NCI-H345 (cell line): Measurements from ENCODE around the gene SYNDIG1L.
"Not testable (repeated sequence)": the region's sequence is repeated elsewhere in the genome, so short reads cannot be mapped to it uniquely, and the experiment has no call there.

ENCODE experiments used
- DNase-seq: peaks from one replicate; lab custom pipeline; 2025; lab: John Stamatoyannopoulos, UW

SYNDIG1L gene

GRCh38 chr14:74426202-74426582 lies at the start of gene SYNDIG1L:
SYNDIG1L (minus strand) TSS chr14:74426210; CDS start chr14:74409744, 16,466 bp downstream.
- no peak for DNase-seq

- no peak for DNase-seq
Measured at GRCh38 chr14:74475678-74476077, 49.7 kb upstream of the SYNDIG1L start.

- DNase-seq: no peak
Measured at GRCh38 chr14:74474376-74474775, 48.4 kb upstream of the SYNDIG1L start.

- DNase-seq: no peak
Measured at GRCh38 chr14:74472601-74473000, 46.6 kb upstream of the SYNDIG1L start.

- DNase-seq: no peak
Measured at GRCh38 chr14:74469548-74470518, 43.8 kb upstream of the SYNDIG1L start.

GRCh38 chr14:74468513-74468912 lies 42.5 kb upstream of the SYNDIG1L start:
- no peak for DNase-seq

- no peak for DNase-seq
Measured at GRCh38 chr14:74465335-74465734, 39.3 kb upstream of the SYNDIG1L start.

GRCh38 chr14:74464785-74465184 lies 38.8 kb upstream of the SYNDIG1L start:
- no peak for DNase-seq

GRCh38 chr14:74463697-74464096 lies 37.7 kb upstream of the SYNDIG1L start:
- no peak for DNase-seq

- DNase-seq: no peak
Measured at GRCh38 chr14:74462993-74463392, 37.0 kb upstream of the SYNDIG1L start.

GRCh38 chr14:74459976-74460375 lies 34.0 kb upstream of the SYNDIG1L start:
- no peak for DNase-seq

GRCh38 chr14:74459289-74459946 lies 33.4 kb upstream of the SYNDIG1L start:
- DNase-seq: no peak

- no peak for DNase-seq
Measured at GRCh38 chr14:74457565-74457895, 31.5 kb upstream of the SYNDIG1L start.

- DNase-seq: no peak
Measured at GRCh38 chr14:74456684-74457564, 30.9 kb upstream of the SYNDIG1L start.

GRCh38 chr14:74454397-74454796 lies 28.4 kb upstream of the SYNDIG1L start:
- DNase-seq: not testable (repeated sequence)

- no peak for DNase-seq
Measured at GRCh38 chr14:74444866-74445265, 18.9 kb upstream of the SYNDIG1L start.

GRCh38 chr14:74442757-74443156 lies 16.7 kb upstream of the SYNDIG1L start:
- DNase-seq: no peak

GRCh38 chr14:74441113-74441512 lies 15.1 kb upstream of the SYNDIG1L start:
- DNase-seq: no peak

GRCh38 chr14:74438351-74438915 lies 12.4 kb upstream of the SYNDIG1L start:
- DNase-seq: no peak

- DNase-seq: no peak
Measured at GRCh38 chr14:74437496-74438053, 11.6 kb upstream of the SYNDIG1L start.

GRCh38 chr14:74434294-74434693 lies 8.3 kb upstream of the SYNDIG1L start:
- no peak for DNase-seq

GRCh38 chr14:74429991-74430390 lies 4.0 kb upstream of the SYNDIG1L start:
- no peak for DNase-seq
